T-cell (primary cell): ENCODE data around the gene VDAC1. TPM values are rescaled to one million over a fixed set of nuclear protein-coding genes. Genes with fewer than 3 reads are reported as not detected.

Experiments used
- ATAC-seq, 4 experiments: fragments of 200-7000 bp in 3 of 4; fragments of 150-1000 bp in 1 of 4; cut with Tn5 transposase; replicated peaks in 1 of 4; 1 replicate in 3 of 4; 2 replicates in 1 of 4; pipeline ENCODE4 v1.10.0; 2021; ENCODE audit warnings: moderate library complexity in 3 of 4, mild to moderate bottlenecking in 2 of 4, moderate number of reproducible peaks in 1 of 4
- CTCF ChIA-PET, 2 donors: fragments of 300-600 bp; sonication (Branson Sonifier 250); formaldehyde crosslinking; loops; one replicate each; lab custom pipeline; 2022; ENCODE audit warnings: antibody characterized with exemption in 2 of 2; lab: Charles Lee
- POLR2A ChIA-PET, 2 donors: fragments of 300-600 bp; sonication (Branson Sonifier 250); formaldehyde crosslinking; loops; one replicate each; lab custom pipeline; 2022; ENCODE audit warnings: antibody characterized with exemption in 2 of 2; lab: Charles Lee
- DNase-seq, 35 experiments: peaks; one replicate each; pipeline versions ENCODE4 v3.0.0 to v3.0.0-alpha.2; 2013 to 2023
- H3K27ac ChIP-seq: one replicate; pipeline ENCODE4 v1.5.1; 2013; ENCODE audit warnings: low read length
- H3K27me3 ChIP-seq, 2 experiments: replicated peaks in 1 of 2; 1 replicate in 1 of 2; 2 replicates in 1 of 2; pipeline versions ENCODE4 v1.6.1 to v1.7.0; 2013; ENCODE audit warnings: low read length in 1 of 2, mixed read lengths in 1 of 2; ENCODE audit not compliant: control insufficient read depth in 2 of 2, insufficient read depth in 2 of 2; ENCODE audit errors: extremely low read depth in 1 of 2
- H3K36me3 ChIP-seq, 2 donors: 1 replicate in 1 of 2; 2 replicates in 1 of 2; pipeline versions ENCODE4 v1.6.1 to v1.7.0; 2013; ENCODE audit warnings: low read length in 1 of 2; ENCODE audit not compliant: control insufficient read depth in 2 of 2, insufficient read depth in 1 of 2; ENCODE audit errors: extremely low read depth in 1 of 2
- H3K4me1 ChIP-seq, 2 experiments: 1 replicate in 1 of 2; 2 replicates in 1 of 2; pipeline versions ENCODE4 v1.6.1 to v1.7.0; 2013; ENCODE audit warnings: low read length in 2 of 2, mixed read lengths in 1 of 2; ENCODE audit not compliant: insufficient read depth in 2 of 2, control insufficient read depth in 1 of 2; ENCODE audit errors: extremely low read depth in 1 of 2
- H3K4me3 ChIP-seq, 2 donors: 1 replicate in 1 of 2; 2 replicates in 1 of 2; pipeline versions ENCODE4 v1.5.1 to v1.7.0; 2013; ENCODE audit warnings: mild to moderate bottlenecking in 2 of 2, low read length in 1 of 2, moderate library complexity in 1 of 2; ENCODE audit not compliant: control insufficient read depth in 1 of 2; ENCODE audit errors: extremely low read depth in 1 of 2
- H3K9me3 ChIP-seq: 2 replicates; pipeline ENCODE4 v1.7.0; 2013
- H3K27ac Mint-ChIP-seq, 2 donors: one replicate each; pipeline ENCODE4 v1.8.0; 2020 to 2021; ENCODE audit warnings: mild to moderate bottlenecking in 2 of 2, mixed read lengths in 2 of 2
- H3K27me3 Mint-ChIP-seq, 2 donors: one replicate each; pipeline ENCODE4 v1.8.0; 2021 to 2022; ENCODE audit warnings: mixed read lengths in 2 of 2
- H3K36me3 Mint-ChIP-seq: one replicate; pipeline ENCODE4 v1.8.0; 2021; ENCODE audit warnings: mixed read lengths
- H3K4me1 Mint-ChIP-seq, 3 donors: one replicate each; pipeline ENCODE4 v1.8.0; 2020 to 2022; ENCODE audit warnings: mixed read lengths in 3 of 3, mild to moderate bottlenecking in 1 of 3
- H3K4me3 Mint-ChIP-seq, 3 donors: one replicate each; pipeline ENCODE4 v1.8.0; 2020 to 2022; ENCODE audit warnings: mild to moderate bottlenecking in 3 of 3, mixed read lengths in 3 of 3, moderate library complexity in 3 of 3
- H3K9me3 Mint-ChIP-seq, 3 donors: one replicate each; pipeline ENCODE4 v1.8.0; 2020 to 2022; ENCODE audit warnings: mixed read lengths in 3 of 3
- WGBS: methylation state at CpG from one replicate; pipeline ENCODE4 v1.1.5; 2013; ENCODE audit warnings: missing lambda C conversion rate; ENCODE audit not compliant: insufficient coverage; 5-methylcytosine and 5-hydroxymethylcytosine counted together
- total RNA-seq, 35 experiments: library from RNA in 6 of 35; stranded (reverse) in 6 of 35; fragments of 120-200 nt in 1 of 35; gene quantifications; one replicate each; pipeline versions ENCODE4 v1.2.1 to v1.2.4 and lab custom pipeline; 2013 to 2026

Gene VDAC1
- total RNA-seq, 5 donors from 2014 or later (not counting 1 experiment from before 2014, with no cell fraction given) = 45.8 to 58.7 (median 54.6) TPM

GRCh38 chr5:134018986-134019316 lies 14.2 kb upstream of the VDAC1 start:
- no peak overlapping the region for H3K4me3 Mint-ChIP-seq
- no peaks in the 10 kb centered on the region for H3K36me3 ChIP-seq
- no peak overlapping the region for H3K4me3 ChIP-seq
- ATAC-seq (no peak), DNase-seq (no peak)
- no peak overlapping the region for H3K27ac Mint-ChIP-seq
- H3K4me1 ChIP-seq = no peaks in the 10 kb centered on the region
- no peaks in the 10 kb centered on the region for H3K27me3 Mint-ChIP-seq
- no peaks in the 10 kb centered on the region for H3K4me1 Mint-ChIP-seq
- WGBS = 83% methylated on average over 1 of the region's 5 CpGs
- no peak overlapping the region for H3K27ac ChIP-seq
- CTCF ChIA-PET = interaction anchor here in 1 of 2 donors (0.5 kb wide), 1 partner anchor 219 kb away, joined by 3 read pairs; no protein-coding TSS in a partner anchor
- no peaks in the 10 kb centered on the region for H3K9me3 Mint-ChIP-seq
- no peaks in the 10 kb centered on the region for H3K27me3 ChIP-seq
- no peaks in the 10 kb centered on the region for H3K9me3 ChIP-seq
- POLR2A ChIA-PET = no interaction called here
- H3K36me3 Mint-ChIP-seq = no peaks in the 10 kb centered on the region

GRCh38 chr5:134018154-134018985 lies 13.6 kb upstream of the VDAC1 start:
- no peak overlapping the region for H3K27ac ChIP-seq
- POLR2A ChIA-PET = no interaction called here
- no peaks in the 10 kb centered on the region for H3K27me3 Mint-ChIP-seq

GRCh38 chr5:134008266-134008749 lies 3.5 kb upstream of the VDAC1 start:
- peaks cover 0 to 3% of the 10 kb centered on the region in 2 donors for H3K27me3 Mint-ChIP-seq
- H3K4me1 Mint-ChIP-seq = peaks cover 13 to 15% (median 14%) of the 10 kb centered on the region in 3 donors
- no peak for DNase-seq
- H3K27me3 ChIP-seq = peaks cover 0 to 4% of the 10 kb centered on the region in 2 experiments
- H3K9me3 Mint-ChIP-seq = no peaks in the 10 kb centered on the region
- no peak overlapping the region for H3K27ac Mint-ChIP-seq
- no peak overlapping the region for H3K4me3 Mint-ChIP-seq
- no peak overlapping the region for H3K27ac ChIP-seq
- H3K36me3 ChIP-seq = no peaks in the 10 kb centered on the region
- no CpG with 5 or more reads among the region's 2 CpGs for WGBS
- H3K4me3 ChIP-seq = no peak overlapping the region
- H3K9me3 ChIP-seq = no peaks in the 10 kb centered on the region
- H3K4me1 ChIP-seq = peaks cover 6 to 19% of the 10 kb centered on the region in 2 experiments
- POLR2A ChIA-PET = interaction anchor here in 1 of 2 donors (0.6 to 0.7 kb wide), 2 partner anchors 126 to 322 kb away, joined by 3 read pairs; no protein-coding TSS in a partner anchor
- H3K36me3 Mint-ChIP-seq = no peaks in the 10 kb centered on the region
- CTCF ChIA-PET = interaction anchor here (0.5 to 0.7 kb wide), 4 partner anchors 18 to 912 kb away, joined by 3 to 8 read pairs (median 5); no protein-coding TSS in a partner anchor
- no peak for ATAC-seq

More at GRCh38 chr5:134018154-134018985, 13.6 kb upstream of the VDAC1 start:
- Mint-ChIP-seq H3K4me1 (no peaks in the 10 kb centered on the region), H3K9me3 (no peaks in the 10 kb centered on the region), H3K4me3 (no peak overlapping the region), H3K36me3 (no peaks in the 10 kb centered on the region), H3K27ac (no peak overlapping the region)
- WGBS = 90% methylated on average over 6 of the region's 9 CpGs
- H3K9me3 ChIP-seq = no peaks in the 10 kb centered on the region
- CTCF ChIA-PET = interaction anchor here (0.5 to 0.6 kb wide), 2 partner anchors 9 to 219 kb away, joined by 3 to 7 read pairs; no protein-coding TSS in a partner anchor
- no peak for DNase-seq
- H3K4me3 ChIP-seq = no peak overlapping the region
- H3K4me1 ChIP-seq = no peaks in the 10 kb centered on the region
- no peaks in the 10 kb centered on the region for H3K36me3 ChIP-seq
- no peak for ATAC-seq
- H3K27me3 ChIP-seq = no peaks in the 10 kb centered on the region

GRCh38 chr5:134007581-134008265 lies 2.9 kb upstream of the VDAC1 start:
- Histone ChIP-seq H3K9me3 (no peaks in the 10 kb centered on the region), H3K4me1 (peaks cover 9 to 25% of the 10 kb centered on the region in 2 experiments), H3K36me3 (no peaks in the 10 kb centered on the region), H3K27ac (no peak overlapping the region), H3K27me3 (peaks cover 0 to 2% of the 10 kb centered on the region in 2 experiments), H3K4me3 (no peak overlapping the region)
- Mint-ChIP-seq H3K27ac (no peak overlapping the region), H3K4me1 (peaks cover 18 to 19% (median 19%) of the 10 kb centered on the region in 3 donors), H3K27me3 (peaks cover 0 to 3% of the 10 kb centered on the region in 2 donors), H3K4me3 (no peak overlapping the region), H3K36me3 (no peaks in the 10 kb centered on the region), H3K9me3 (no peaks in the 10 kb centered on the region)
- 96% methylated on average over 5 of the region's 14 CpGs for WGBS
- ChIA-PET CTCF (no interaction called here), POLR2A (interaction anchor here in 1 of 2 donors (0.7 kb wide), 1 partner anchor 612 kb away, joined by 4 read pairs; no protein-coding TSS in a partner anchor)
- no peak for DNase-seq
- ATAC-seq = no peak

- ChIA-PET POLR2A (no interaction called here), CTCF (no interaction called here)
- no peaks in the 10 kb centered on the region for H3K9me3 ChIP-seq
- H3K36me3 ChIP-seq = no peaks in the 10 kb centered on the region
- H3K27ac ChIP-seq = no peak overlapping the region
- peaks cover 32 to 33% (median 33%) of the 10 kb centered on the region in 3 donors for H3K4me1 Mint-ChIP-seq
- H3K27ac Mint-ChIP-seq = peak overlapping the region; percentile 49 to 66
- H3K36me3 Mint-ChIP-seq = peaks cover under 1% of the 10 kb centered on the region
- 97% methylated on average over 10 of the region's 13 CpGs for WGBS
- H3K4me3 ChIP-seq = no peak overlapping the region
- peaks cover 9 to 39% of the 10 kb centered on the region in 2 experiments for H3K4me1 ChIP-seq
- no peaks in the 10 kb centered on the region for H3K27me3 Mint-ChIP-seq
- DNase-seq (no peak), ATAC-seq (no peak)
- peaks cover 0 to 2% of the 10 kb centered on the region in 2 experiments for H3K27me3 ChIP-seq
- no peaks in the 10 kb centered on the region for H3K9me3 Mint-ChIP-seq
- peak overlapping the region; percentile 78 to 85 (median 79) for H3K4me3 Mint-ChIP-seq
These were observed 1.3 kb upstream of the VDAC1 start for GRCh38 chr5:134006115-134006514.
